Hematopoietic multipotent progenitor cell treated with erythropoietin and hydrocortisone succinate and interleukin-3 and kit ligand, for 17 days (in vitro differentiated cells): Measurements from ENCODE around the gene ADAP1.
"Not testable (repeated sequence)": the region's sequence is repeated elsewhere in the genome, so short reads cannot be mapped to it uniquely, and the experiment has no call there.

ENCODE experiments used
- DNase-seq: peaks from one replicate; pipeline ENCODE4 v3.0.0-alpha.2; 2015; ENCODE audit warnings: low spot score

The ADAP1 gene

GRCh38 chr7:938546-939185 lies 15.8 kb downstream of the ADAP1 start:
- DNase-seq = no peak

GRCh38 chr7:937856-938484 lies 16.5 kb downstream of the ADAP1 start:
- no peak for DNase-seq

GRCh38 chr7:936386-937054 lies 18.0 kb downstream of the ADAP1 start:
- DNase-seq = no peak

- DNase-seq = no peak
Measured at GRCh38 chr7:935874-936385, 18.6 kb downstream of the ADAP1 start.

- no peak for DNase-seq
Measured at GRCh38 chr7:935164-935873, 19.2 kb downstream of the ADAP1 start.

GRCh38 chr7:934469-935163 lies 19.9 kb downstream of the ADAP1 start:
- no peak for DNase-seq

GRCh38 chr7:932651-932975 lies 21.9 kb downstream of the ADAP1 start:
- no peak for DNase-seq

- no peak for DNase-seq
Measured at GRCh38 chr7:931871-932650, 22.4 kb downstream of the ADAP1 start.

- DNase-seq = no peak
Measured at GRCh38 chr7:930975-931758, 23.3 kb downstream of the ADAP1 start.

GRCh38 chr7:929311-929711 lies 25.2 kb downstream of the ADAP1 start:
- DNase-seq = no peak

GRCh38 chr7:927031-927671 lies 27.3 kb downstream of the ADAP1 start:
- no peak for DNase-seq

- no peak for DNase-seq
Measured at GRCh38 chr7:926061-927030, 28.1 kb downstream of the ADAP1 start.

- DNase-seq = no peak
Measured at GRCh38 chr7:925601-926000, 28.9 kb downstream of the ADAP1 start.

- DNase-seq = no peak
Measured at GRCh38 chr7:924541-925231, 29.8 kb downstream of the ADAP1 start.

GRCh38 chr7:924042-924441 lies 30.4 kb downstream of the ADAP1 start:
- not testable (repeated sequence) for DNase-seq

GRCh38 chr7:923108-924041 lies 31.1 kb downstream of the ADAP1 start:
- DNase-seq = no peak
